Testis (tissue), 2 donors: Measurements from ENCODE around the gene PPP6C.

ENCODE experiments used
- POLR2A ChIP-seq: fragments of 450-650 bp; IDR thresholded peaks from one replicate; pipeline ENCODE4 v1.6.1; 2017; ENCODE audit warnings: antibody characterized with exemption, mild to moderate bottlenecking, moderate library complexity
- TF ChIP-seq, protein P1 (sequence below), 3 experiments: fragments of 450-650 bp in 2 of 3; fragments of 200-600 bp in 1 of 3; sonication (generic) in 1 of 3; IDR thresholded peaks; one replicate each; pipeline ENCODE4 v1.5.1; 2016 to 2019; ENCODE audit warnings: antibody characterized with exemption in 3 of 3, mild to moderate bottlenecking in 2 of 3, moderate library complexity in 1 of 3

DNA sequence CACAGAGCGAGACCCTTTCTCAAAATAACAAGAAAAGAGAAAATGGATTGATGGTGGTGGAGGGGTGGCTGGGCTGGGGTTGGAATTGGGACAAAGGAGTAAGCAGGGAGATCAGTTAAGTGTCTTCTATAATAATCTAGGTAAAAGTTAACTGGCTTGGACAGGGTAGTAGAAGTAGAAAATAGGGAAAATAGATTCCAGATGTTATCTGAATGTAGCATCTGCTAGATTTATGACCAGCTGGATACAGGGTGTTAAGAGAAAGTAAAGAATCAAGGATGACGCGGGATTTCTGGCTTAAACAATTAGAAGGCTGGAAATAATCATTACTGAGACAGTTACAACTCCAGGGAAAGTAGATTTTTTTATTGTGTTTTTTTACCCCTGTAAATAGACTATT is 13.0 kb downstream of the PPP6C start:
- TF ChIP-seq POLR2A: no peak
- TF ChIP-seq, protein P1, sequence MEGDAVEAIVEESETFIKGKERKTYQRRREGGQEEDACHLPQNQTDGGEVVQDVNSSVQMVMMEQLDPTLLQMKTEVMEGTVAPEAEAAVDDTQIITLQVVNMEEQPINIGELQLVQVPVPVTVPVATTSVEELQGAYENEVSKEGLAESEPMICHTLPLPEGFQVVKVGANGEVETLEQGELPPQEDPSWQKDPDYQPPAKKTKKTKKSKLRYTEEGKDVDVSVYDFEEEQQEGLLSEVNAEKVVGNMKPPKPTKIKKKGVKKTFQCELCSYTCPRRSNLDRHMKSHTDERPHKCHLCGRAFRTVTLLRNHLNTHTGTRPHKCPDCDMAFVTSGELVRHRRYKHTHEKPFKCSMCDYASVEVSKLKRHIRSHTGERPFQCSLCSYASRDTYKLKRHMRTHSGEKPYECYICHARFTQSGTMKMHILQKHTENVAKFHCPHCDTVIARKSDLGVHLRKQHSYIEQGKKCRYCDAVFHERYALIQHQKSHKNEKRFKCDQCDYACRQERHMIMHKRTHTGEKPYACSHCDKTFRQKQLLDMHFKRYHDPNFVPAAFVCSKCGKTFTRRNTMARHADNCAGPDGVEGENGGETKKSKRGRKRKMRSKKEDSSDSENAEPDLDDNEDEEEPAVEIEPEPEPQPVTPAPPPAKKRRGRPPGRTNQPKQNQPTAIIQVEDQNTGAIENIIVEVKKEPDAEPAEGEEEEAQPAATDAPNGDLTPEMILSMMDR (IDR thresholded peaks at IDR 0.05): no peak
